ENCODE data around the gene ZC3H12D.

The ZC3H12D gene

DNA sequence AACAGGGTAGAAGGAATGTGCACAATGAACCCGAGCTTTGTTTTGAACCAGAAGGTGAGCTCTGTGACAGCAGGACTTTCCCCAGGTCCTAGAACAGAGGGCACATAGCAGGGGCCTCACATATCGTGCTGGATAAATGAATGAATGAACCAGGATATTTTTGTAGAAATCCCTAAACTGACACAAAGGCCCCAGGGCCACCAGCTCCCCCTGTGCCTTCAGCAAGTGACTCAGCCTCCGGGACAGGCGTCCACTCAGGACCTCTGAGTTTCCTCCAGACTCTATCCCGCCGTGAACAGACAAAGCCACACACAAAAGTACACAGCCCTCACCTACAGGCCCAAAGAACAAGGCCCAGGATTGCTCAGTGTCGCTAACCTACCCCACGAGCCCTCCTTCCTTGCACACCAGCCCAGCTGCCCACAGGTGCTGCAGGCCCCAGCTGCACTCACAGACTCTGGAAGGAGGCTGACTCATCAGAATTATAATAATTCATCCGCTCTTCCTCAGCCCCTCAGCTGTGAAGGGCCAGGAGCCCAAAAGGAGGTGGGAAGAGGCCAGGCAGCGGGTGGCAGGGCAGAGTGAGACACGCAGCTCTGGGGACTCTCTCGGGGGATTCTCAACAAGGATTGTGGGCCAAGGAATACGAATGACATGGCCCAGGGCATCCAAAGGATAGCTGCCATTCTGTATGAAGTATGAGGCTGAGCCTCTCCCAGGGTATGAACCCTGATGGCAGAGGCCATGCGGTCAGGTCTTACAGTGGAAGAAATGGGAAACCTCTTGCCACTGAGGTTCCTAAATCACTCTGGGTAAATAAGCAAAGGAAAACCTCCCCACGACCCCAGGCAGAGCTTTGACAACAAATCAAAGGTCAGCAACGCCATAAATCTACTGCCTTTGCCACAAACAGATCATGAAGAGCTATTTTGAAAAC is 43.8 kb downstream of the ZC3H12D start:
- H3K79me2 ChIP-seq (ENCODE audit: low read length): no peaks in the 10 kb centered on the region
- H3F3A ChIP-seq (ENCODE audit: insufficient read depth, low read length): no peaks in the 10 kb centered on the region
- no peak overlapping the region for H3K4me3 ChIP-seq (ENCODE audit: low read length)
- H3K4me2 ChIP-seq (ENCODE audit: low read depth, low read length): no peak overlapping the region
- H3K4me1 ChIP-seq (ENCODE audit: low read length): no peaks in the 10 kb centered on the region
- no peaks in the 10 kb centered on the region for H3K36me3 ChIP-seq (replicated peaks; ENCODE audit: insufficient read depth, low read length)
- H3K9ac ChIP-seq (ENCODE audit: low read length): no peak overlapping the region
- no peak overlapping the region for H2AFZ ChIP-seq (ENCODE audit: low read length)
- no peaks in the 10 kb centered on the region for H4K20me1 ChIP-seq (ENCODE audit: insufficient read depth, low read length)
- no peaks in the 10 kb centered on the region for H3K9me3 ChIP-seq (replicated peaks; ENCODE audit: insufficient read depth, low read length)
- no peaks in the 10 kb centered on the region for H3K27me3 ChIP-seq (replicated peaks; ENCODE audit: insufficient read depth, low read length)
- no peak for TF ChIP-seq EZH2 (optimal IDR thresholded peaks at IDR 0.05; ENCODE audit: low read depth, low read length)
- TF ChIP-seq, protein P1, sequence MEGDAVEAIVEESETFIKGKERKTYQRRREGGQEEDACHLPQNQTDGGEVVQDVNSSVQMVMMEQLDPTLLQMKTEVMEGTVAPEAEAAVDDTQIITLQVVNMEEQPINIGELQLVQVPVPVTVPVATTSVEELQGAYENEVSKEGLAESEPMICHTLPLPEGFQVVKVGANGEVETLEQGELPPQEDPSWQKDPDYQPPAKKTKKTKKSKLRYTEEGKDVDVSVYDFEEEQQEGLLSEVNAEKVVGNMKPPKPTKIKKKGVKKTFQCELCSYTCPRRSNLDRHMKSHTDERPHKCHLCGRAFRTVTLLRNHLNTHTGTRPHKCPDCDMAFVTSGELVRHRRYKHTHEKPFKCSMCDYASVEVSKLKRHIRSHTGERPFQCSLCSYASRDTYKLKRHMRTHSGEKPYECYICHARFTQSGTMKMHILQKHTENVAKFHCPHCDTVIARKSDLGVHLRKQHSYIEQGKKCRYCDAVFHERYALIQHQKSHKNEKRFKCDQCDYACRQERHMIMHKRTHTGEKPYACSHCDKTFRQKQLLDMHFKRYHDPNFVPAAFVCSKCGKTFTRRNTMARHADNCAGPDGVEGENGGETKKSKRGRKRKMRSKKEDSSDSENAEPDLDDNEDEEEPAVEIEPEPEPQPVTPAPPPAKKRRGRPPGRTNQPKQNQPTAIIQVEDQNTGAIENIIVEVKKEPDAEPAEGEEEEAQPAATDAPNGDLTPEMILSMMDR (IDR thresholded peaks at IDR 0.05; ENCODE audit: low read length): no peak
- no peak for TF ChIP-seq EZH2phosphoT487 (IDR thresholded peaks at IDR 0.05; ENCODE audit: low read length)
- no peak overlapping the region for H3K27ac ChIP-seq (ENCODE audit: low read length)
- DNase-seq: no peak
- H3K9me2 ChIP-seq (replicated peaks; ENCODE audit: insufficient read depth, low read length): no peaks in the 10 kb centered on the region

DNA sequence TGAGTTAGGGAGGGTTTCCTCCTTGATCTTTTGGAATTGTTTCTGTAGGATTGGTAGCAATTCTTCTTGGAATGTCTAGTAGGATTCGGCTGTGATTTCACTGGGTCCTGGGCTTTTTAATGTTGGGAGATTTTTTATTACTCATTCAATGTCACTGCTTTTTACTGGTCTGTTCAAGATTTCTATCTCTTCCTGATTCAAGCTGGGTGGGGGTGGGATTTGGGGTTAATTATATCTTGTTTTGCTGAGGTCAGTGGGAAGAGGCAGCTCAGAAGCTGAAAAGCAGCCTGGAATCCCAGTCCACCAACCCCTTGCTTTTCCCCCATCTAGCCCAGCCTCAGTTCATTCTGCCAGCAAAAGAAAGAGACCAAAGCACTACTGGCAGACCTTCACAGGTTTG is 45.2 kb downstream of the ZC3H12D start:
- H3K27ac ChIP-seq (ENCODE audit: low read length): no peak overlapping the region
- no peak overlapping the region for H3K4me3 ChIP-seq (ENCODE audit: low read length)
- H3K4me2 ChIP-seq (ENCODE audit: low read depth, low read length): no peak overlapping the region
- no peaks in the 10 kb centered on the region for H3K79me2 ChIP-seq (ENCODE audit: low read length)
- H3K9ac ChIP-seq (ENCODE audit: low read length): no peak overlapping the region
- TF ChIP-seq EZH2 (optimal IDR thresholded peaks at IDR 0.05; ENCODE audit: low read depth, low read length) (no peak), EZH2phosphoT487 (IDR thresholded peaks at IDR 0.05; ENCODE audit: low read length) (no peak)
- TF ChIP-seq, protein P1 (IDR thresholded peaks at IDR 0.05; ENCODE audit: low read length): no peak
- H3K36me3 ChIP-seq (replicated peaks; ENCODE audit: insufficient read depth, low read length): no peaks in the 10 kb centered on the region
- H3K4me1 ChIP-seq (ENCODE audit: low read length): no peaks in the 10 kb centered on the region
- DNase-seq: no peak
- H3F3A ChIP-seq (ENCODE audit: insufficient read depth, low read length): no peaks in the 10 kb centered on the region
- H2AFZ ChIP-seq (ENCODE audit: low read length): no peak overlapping the region
- H4K20me1 ChIP-seq (ENCODE audit: insufficient read depth, low read length): no peaks in the 10 kb centered on the region
- no peaks in the 10 kb centered on the region for H3K27me3 ChIP-seq (replicated peaks; ENCODE audit: insufficient read depth, low read length)
- no peaks in the 10 kb centered on the region for H3K9me2 ChIP-seq (replicated peaks; ENCODE audit: insufficient read depth, low read length)
- H3K9me3 ChIP-seq (replicated peaks; ENCODE audit: insufficient read depth, low read length): no peaks in the 10 kb centered on the region

DNA sequence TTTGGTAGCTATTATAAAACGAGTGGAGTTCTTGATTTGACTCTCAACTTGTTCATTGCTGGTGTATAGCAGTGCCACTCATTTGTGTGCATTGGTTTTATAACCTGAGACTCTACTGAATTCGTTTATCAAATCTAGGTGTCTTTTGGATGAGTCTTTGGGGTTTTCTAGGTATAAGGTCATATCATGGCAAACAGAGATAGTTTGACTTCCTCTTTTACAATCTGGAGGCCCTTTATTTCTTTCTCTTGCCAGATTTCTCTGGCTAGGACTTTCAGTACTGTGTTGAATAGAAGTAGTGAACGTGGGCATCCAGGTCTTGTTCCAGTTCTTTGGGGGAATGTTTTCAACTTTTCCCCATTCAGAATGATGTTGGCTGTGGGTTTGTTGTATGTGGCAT is 46.0 kb downstream of the ZC3H12D start:
- H4K20me1 ChIP-seq (ENCODE audit: insufficient read depth, low read length): no peaks in the 10 kb centered on the region
- no peaks in the 10 kb centered on the region for H3K9me2 ChIP-seq (replicated peaks; ENCODE audit: insufficient read depth, low read length)
- H3K4me1 ChIP-seq (ENCODE audit: low read length): no peaks in the 10 kb centered on the region
- H3K4me3 ChIP-seq (ENCODE audit: low read length): no peak overlapping the region
- H3K4me2 ChIP-seq (ENCODE audit: low read depth, low read length): no peak overlapping the region
- H3F3A ChIP-seq (ENCODE audit: insufficient read depth, low read length): no peaks in the 10 kb centered on the region
- H3K9me3 ChIP-seq (replicated peaks; ENCODE audit: insufficient read depth, low read length): no peaks in the 10 kb centered on the region
- TF ChIP-seq EZH2 (optimal IDR thresholded peaks at IDR 0.05; ENCODE audit: low read depth, low read length) (no peak), EZH2phosphoT487 (IDR thresholded peaks at IDR 0.05; ENCODE audit: low read length) (no peak)
- TF ChIP-seq, protein P1 (IDR thresholded peaks at IDR 0.05; ENCODE audit: low read length): no peak
- DNase-seq: no peak
- no peak overlapping the region for H3K9ac ChIP-seq (ENCODE audit: low read length)
- no peak overlapping the region for H3K27ac ChIP-seq (ENCODE audit: low read length)
- H2AFZ ChIP-seq (ENCODE audit: low read length): no peak overlapping the region
- H3K79me2 ChIP-seq (ENCODE audit: low read length): no peaks in the 10 kb centered on the region
- no peaks in the 10 kb centered on the region for H3K27me3 ChIP-seq (replicated peaks; ENCODE audit: insufficient read depth, low read length)
- no peaks in the 10 kb centered on the region for H3K36me3 ChIP-seq (replicated peaks; ENCODE audit: insufficient read depth, low read length)

Measured in MM.1S (cell line).